Dedifferentiated amniotic fluid mesenchymal stem cell (primary cell): ENCODE data around the gene ZMYM3.

Experiments
- DNase-seq: peaks from one replicate; pipeline ENCODE4 v3.0.0-alpha.2; 2016; ENCODE audit errors: extremely low spot score

Gene ZMYM3

GRCh38 chrX:71214604-71215337, 39.2 kb downstream of the ZMYM3 start:
- no peak for DNase-seq

GRCh38 chrX:71214152-71214551, 39.8 kb downstream of the ZMYM3 start:
- DNase-seq = no peak

GRCh38 chrX:71212536-71212935, 41.4 kb downstream of the ZMYM3 start:
- DNase-seq = no peak

- no peak for DNase-seq
These were observed 43.1 kb downstream of the ZMYM3 start for GRCh38 chrX:71210816-71211215.

GRCh38 chrX:71199252-71200008, 54.5 kb downstream of the ZMYM3 start:
- no peak for DNase-seq

GRCh38 chrX:71198066-71198465, 55.9 kb downstream of the ZMYM3 start:
- no peak for DNase-seq

GRCh38 chrX:71195964-71196649, 57.8 kb downstream of the ZMYM3 start:
- DNase-seq = no peak

- no peak for DNase-seq
These were observed 62.7 kb downstream of the ZMYM3 start for GRCh38 chrX:71191248-71191647.
